GM19438 (cell line): ENCODE data around the gene BUB1.
"Not testable (repeated sequence)": the region's sequence is repeated elsewhere in the genome, so short reads cannot be mapped to it uniquely, and the experiment has no call there.

Experiments
- ATAC-seq: cut with Tn5 transposase; IDR thresholded peaks from one replicate; pipeline ENCODE4 v1.9.1; 2021; ENCODE audit warnings: low read depth; ENCODE audit not compliant: unreplicated experiment

BUB1 gene

DNA sequence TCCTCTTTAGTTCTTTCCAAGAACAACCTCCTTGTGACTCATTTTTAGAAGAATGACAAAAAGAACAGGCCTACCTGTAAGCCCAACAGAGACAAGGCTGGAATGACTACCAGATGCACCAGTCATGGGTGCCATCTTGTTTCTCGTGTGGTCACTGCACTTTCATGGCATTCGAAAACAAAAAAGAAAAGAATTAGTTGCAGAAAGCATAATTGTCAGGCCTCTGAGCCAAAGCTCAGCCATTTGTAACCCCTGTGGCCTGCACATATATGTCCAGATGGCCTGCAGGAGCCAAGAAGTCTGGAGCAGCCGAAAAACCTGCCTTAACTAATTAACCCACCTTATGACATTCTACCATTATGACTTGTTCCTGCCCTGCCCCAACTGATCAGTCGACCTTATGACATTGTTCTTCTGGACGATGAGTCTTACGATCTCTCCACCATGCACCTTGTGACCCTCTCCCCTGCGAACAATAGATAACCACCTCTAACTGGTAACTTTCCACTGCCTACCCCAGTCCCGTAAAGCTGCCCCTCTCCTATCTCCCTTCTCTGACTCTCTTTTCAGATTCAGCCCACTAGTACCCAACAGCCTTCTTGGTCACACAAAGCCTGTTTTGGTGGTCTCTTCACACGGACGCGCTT, 13.9 kb upstream of the BUB1 start:
- no peak for ATAC-seq

DNA sequence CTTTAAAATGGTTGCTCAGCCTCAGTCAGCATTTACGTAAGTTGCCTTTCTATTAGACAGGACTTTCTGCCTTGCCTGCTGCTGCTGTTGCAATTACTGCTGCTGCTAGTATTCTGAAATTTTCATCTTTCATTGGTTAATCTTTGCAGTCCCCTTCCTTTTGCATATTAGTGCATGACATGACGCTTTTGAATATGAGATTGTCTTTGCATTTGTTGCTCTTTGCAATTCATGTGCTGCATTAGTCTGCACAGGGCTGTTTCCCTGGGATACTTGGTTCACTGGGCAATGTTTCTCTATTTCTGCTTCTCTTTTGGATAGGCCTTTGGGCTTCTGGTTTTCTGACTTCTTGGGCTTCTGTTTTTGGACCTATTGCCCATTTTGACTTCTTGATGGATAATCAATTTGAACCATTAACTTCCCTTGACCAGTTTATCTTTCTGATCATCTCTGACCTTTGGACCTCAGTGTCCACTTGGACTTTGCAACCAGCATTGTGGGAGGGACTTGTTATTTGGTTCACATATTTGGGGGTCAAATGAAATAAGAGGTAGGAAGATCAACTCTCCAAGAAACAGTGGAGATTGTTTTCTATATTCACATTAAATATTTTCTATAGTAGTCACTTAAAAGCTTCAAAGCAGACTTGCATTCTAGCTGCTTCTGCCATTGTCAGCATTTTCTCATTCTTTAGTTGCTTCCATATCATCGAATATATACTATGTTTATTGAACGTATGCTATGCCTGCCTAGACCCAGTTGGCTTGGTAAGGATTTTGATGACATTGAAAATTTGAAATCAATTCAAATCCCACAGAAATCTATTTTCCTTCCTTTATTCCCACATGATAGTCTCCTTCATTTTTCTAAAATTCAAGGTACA, 12.5 kb upstream of the BUB1 start:
- no peak for ATAC-seq

DNA sequence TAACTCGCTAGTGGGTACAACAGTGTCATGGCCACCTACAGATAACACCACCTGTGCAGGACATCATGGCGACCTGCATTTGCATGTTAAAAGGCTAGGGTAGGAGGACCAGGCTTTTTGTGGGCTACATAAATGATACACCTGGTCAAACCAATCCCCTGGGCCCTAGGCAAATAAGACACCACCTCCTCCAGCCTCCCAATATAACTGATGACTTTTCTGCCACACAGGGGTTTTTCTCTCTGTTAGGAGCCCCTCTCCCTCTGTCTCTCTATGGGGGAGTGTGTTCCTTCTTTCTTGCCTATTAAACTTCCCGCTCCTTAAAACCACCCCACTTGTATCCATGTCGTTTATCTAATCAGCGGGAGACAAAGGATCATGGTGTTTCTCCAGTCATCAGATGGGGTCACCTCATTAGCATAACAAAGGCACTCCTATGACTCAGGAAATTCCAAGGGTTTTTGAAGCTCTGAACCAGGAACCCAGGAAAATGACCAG, 10.8 kb upstream of the BUB1 start:
- no peak for ATAC-seq

DNA sequence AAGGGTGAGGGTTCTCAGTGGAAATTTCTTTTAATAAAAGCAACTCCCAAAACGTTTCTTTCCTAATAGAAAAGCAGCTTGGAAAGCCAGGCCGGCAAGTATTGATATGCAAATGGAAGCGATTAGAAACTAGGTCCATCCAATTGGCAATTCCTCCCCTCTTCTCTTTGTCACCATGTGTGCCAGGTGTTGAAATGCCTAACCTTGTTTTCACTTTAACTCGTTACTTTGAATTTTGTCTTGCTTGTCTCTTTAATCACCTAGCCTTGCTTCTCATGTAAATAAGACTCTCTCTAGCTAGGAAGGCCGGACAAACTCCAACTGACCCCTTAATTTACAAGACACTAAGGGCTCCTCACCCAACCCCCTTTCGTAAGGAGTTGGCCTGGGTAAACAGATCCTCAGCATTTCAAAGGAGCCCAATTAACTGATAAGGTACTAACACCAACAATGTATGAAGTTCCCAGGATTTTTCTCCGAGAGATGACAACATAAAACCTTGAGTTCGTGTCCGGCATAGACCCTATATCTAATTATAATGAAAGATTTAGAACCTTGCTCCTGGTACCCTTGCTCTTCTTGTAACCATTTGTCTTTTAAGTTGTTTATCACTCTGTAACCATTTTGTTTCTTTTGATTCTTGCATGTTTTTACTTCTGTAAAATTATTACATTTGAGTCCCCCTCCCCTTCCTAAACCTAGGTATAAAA, 10.1 kb upstream of the BUB1 start:
- not testable (repeated sequence) for ATAC-seq

DNA sequence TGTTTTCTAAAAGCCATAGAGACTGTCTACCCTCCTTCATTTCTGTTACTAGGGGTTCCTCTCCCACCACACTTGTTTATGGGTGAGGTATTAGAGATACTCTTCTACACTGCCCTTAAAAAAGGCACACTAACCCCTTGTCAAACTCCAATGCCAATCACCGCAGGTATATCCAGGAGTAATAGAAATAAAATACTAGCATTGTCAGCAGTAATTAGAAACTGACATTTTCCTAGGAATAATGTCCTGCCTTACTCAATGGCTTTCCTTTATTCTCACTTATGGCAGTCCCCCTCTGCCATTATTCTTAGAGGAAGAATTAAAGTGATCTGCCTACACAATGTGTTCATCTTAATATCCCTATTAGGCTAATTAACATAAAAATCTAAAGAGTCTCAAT, 5.0 kb upstream of the BUB1 start:
- ATAC-seq: no peak

DNA sequence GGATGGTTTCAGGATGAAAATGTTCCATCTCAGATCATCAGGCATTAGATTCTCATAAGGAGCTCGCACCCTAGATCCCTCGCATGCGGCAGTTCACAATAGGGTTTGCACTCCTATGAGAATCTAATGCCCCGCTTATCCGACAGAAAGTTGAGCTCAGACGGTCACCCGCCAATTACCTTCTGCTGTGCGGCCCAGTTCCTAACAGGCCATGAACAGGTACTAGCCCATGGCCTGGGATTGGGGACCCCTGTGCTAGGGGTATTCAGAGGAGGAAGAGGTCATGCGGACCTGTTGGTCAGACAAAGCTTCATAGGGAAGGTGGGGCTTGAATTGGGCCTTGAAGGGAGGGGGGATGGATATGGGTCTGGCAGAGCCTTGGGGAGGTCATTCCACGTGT, 4.4 kb upstream of the BUB1 start:
- ATAC-seq: no peak

DNA sequence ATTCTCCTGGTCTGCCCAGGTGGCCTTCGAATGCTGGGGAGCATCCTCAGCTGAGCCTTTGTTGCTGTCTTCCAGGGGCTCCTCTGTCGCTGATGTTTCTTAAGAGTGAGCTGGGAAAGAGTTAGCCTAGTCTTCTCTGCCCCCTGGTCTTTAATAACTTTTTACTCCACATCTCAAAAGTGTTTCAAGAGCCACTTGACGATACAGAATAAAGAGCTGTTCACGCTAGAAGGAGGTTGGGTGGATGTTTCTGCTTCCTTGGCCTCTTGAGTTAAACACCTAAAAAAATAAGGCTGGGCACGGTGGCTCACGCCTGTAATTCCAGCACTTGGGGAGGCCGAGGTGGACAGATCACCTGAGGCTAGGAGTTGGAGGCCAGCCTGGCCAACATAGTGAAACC, 2.8 kb upstream of the BUB1 start:
- no peak for ATAC-seq

DNA sequence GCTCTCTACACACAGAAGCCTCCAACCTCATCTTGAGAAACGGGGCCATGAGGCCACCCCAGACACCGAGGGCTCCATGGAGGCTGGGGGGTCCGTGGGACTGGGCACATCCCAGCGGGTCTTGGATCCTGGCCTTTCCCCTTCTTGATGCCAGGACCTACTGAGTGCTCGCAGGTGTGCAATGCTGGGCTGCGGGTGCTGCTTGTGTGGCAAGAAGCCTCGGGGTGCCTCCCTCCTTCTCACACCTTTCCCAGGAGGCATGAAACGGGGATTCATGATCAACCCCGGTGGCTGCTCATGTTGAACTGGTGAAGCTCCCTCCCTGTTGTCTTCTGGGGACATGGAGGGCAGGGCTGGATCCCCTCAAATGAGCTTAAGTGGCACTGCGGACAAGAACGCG, 2.0 kb upstream of the BUB1 start:
- no peak for ATAC-seq

DNA sequence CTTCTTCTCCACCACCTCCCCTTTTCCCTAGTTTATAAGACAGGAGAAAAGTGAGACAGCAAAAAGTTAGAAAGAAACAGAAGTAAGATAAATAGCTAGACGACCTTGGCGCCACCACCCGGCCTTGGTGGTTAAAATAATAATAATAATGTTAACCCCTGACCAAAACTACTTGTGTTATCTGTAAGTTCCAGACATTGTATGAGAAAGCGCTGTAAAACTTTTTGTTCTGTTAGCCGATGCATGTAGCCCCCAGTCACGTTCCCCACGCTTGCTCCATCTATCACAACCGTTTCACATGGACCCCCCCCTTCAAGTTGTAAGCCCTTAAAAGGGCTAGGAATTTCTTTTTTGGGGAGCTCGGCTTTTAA, 1.5 kb upstream of the BUB1 start:
- ATAC-seq: no peak

DNA sequence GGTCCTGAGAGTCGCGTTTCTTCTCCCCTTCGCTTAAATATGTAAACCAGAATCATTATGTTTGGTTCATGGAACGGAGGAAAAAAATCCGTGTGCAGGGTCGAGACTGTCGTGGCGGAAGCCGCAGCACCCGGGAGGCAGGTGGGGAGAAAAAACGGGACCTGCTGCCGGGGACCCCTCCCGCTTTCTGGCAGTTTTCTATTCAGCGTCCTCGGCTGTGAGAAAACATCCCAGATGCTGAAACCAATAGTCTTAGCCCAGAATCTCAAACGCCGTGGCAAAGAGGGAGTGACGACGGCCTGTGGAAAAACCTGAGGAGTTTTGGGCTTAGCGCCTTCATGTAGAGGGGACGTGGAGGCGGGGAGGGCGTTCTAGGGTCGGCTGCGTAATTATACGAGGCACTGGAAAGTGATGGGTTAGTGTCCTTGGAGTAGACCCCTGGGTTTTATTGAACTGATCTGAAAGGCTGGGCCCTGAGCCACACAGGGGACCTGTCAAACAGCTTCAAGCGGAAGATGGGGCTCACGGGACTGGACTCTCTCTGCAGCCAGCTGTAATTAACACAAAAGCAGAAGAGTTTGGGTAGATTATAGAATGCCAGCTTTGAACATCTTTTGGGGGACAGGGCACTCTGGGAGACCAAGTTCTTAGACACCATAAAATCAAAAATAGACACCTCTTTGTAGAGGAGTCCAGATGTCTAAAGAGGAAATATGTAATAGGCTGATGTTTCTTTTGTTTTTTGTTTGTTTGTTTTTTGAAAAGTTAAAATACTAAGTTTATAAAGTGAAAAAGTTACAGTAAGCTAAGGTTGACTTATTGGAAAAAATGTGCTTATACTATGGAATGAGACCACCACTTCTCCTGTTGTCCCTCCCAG, 834 bp upstream of the BUB1 start:
- ATAC-seq: no peak

DNA sequence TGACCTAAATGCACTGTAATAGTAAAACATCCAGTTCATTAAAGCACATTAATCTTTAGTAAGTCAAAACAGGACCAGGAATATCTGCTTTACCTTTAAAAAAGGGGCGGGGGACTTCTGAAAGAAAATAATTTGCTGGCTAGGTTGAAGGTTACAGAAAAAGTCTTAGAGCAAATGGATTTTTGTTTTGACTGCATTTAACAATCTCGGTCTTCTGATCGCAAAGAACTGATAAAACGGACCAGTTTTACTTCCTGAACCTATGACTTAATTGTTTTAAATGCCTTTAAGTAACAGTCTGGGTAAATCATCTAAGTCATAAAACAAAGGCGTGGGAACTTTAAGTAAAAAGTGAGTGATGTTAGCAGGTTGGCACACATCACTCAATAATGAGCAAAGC, 783 bp downstream of the BUB1 start:
- no peak for ATAC-seq

DNA sequence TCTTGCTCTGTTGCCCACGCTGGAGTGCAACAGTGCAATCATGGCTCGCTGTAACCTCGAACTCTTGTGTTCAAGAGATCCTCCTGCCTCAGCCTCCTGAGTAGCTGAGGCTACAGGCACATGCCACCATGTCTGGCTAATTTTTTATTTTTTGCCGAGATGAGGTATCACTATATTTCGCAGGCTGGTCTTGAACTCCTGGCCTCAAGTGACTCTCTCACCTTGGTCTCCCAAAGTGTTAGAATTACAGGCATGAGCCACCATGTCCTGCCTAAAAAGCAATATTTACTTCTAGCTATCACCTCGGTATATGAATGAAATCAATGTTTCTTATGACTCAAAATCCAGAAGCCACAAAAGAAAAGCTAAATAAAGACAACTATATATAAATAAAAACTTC, 2.2 kb downstream of the BUB1 start:
- peak; percentile 7 for ATAC-seq

DNA sequence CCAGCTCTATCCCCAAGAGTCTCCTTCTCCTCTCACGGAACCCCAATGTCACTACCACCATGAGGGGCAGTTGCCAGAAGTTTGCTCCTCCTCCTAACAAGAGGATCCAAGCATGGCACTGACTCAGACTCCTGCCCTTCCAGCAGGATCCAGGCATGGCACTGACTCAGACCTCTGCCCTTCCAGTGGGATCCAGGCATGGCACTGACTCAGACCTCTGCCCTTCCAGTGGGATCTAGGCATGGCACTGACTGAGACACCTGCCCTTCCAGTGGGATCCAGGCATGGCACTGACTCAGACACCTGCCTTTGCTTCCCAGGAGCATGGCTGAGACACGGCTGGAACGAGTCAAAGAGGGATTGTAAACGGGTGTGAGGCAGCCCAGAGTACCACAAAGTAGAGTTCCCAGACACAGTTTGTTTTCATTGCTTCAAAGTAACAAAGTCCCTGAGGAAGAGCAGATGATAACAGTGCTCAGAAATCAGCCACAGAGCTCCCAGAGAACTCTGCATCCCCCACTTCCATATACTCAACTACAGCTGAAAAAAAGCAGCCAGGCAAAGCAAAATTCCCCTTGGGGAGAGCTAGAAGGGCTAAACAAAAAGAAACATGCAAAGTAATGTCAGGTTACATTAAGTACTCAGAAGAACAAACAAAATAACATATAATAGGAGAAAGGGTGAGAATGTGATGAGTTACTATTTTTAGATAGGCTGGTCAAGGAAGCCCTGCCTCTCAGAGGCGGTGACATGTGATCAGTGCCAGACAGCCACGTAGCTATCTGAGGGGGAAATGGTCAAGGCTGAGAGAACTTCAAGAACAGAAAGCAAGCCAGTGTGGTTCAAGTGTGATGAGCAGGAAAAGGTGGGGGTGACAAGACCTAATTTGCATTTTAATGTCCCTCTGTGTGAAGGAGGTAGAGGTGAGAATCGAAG, 3.0 kb downstream of the BUB1 start:
- peak; percentile 79 for ATAC-seq

DNA sequence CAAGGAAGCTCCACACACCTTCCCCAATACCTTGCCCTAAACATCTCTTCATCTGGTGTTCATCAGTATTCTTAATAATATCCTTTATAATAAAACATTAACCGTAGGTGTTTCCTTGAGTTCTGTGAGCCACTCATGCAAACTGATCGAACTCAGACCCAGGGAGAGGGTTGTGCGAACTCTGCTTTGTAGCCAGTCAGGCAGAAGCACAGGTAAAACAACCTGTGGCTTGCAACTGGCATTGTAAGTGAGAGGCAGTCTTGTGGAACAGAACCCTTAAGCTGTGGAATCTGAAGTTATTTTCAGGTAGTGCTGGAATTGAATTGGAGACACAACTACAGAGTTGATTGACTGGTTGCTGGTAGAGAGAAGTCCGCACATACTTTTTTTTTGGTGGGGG, 4.7 kb downstream of the BUB1 start:
- ATAC-seq: no peak

DNA sequence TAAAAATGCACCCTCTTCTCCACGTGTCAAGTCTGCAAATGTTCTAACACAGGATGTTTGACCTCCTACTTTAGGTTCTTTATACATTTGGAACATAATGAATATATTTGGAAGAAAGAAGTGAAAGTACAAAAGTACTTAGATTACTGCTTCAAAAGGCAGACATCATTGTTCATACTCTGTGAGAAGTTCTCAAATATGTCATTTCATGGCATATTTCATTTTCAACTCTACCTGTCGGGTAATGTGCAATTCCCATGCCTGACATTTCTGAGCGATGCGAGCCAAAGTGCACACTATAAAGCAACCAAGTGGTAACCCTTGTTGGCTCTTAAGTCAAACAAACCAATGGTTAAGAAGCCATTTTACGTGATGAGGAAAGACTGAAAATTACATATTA, 7.0 kb downstream of the BUB1 start:
- ATAC-seq: no peak

DNA sequence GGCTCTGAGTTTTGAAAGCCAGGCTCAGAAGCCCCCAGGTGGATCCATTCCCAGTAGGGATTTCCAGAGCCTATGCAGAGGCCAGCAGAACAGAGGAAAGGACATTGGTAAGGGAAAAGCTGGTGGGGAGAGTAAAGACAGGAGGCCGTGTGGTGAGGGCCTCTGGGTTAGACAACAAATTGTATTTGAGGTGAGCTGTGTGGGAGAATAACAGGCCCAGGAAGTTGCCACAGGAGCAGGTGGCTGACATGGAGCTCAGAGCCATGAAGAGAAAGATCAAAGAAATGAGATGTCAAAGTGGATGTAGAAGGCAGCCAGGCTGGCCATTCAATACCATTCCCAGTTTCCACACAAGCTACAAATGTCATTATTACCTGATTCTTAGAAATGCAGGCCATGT, 8.8 kb downstream of the BUB1 start:
- ATAC-seq: no peak

DNA sequence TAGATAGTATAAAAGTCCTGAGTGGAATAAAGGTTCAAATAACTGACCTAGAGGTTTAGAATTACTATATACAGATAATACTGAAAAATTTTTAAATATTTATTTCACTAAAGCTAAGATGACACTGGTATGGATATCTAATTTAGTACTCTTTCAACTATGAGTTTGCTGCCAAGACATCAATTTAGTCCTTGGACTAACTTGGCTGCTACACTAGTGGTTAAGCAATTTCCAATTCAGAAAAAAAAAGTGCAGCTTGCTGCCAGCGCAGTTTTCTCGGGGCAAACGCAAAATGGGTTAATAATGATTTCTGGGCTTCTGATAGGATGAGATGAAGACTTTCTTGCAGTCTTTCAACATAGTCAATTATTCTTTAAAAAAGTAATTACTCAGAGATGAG, 10.8 kb downstream of the BUB1 start:
- no peak for ATAC-seq

DNA sequence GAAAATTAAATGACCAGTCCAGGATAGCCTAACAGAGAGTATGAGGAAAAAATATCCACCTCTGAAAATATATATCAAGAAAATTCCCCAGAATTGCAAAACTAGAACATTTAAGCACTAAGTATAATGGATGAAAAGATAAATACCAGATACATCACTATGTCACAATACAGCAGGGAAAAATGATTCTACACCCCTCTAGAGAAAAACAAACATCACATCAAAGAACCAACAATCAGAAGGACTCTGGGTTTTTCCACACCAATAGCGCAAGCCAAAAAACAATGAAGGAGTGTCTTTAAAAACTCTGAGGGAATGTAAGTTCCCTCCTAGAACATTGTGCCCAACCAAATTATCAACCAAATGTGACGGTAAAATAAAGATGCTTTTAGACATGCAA, 13.7 kb downstream of the BUB1 start:
- no peak for ATAC-seq

DNA sequence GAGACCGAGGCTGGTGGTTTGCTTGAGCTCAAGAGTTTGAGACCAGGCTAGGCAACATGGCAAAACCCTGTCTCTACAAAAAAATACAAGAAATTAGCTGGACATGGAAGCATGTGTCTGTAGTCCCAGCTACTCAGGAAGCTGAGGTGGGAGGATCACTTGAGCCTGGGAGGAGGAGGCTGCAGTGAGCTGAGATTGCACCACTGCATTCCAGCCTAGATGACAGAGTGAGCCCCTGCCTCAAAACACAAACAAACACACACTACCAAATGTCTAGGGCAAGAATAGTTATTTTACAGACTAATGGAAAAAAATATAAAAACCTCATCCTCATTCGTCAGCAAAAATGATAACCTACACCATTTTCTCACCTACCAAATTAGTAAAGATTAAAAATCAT, 15.3 kb downstream of the BUB1 start:
- ATAC-seq: no peak

DNA sequence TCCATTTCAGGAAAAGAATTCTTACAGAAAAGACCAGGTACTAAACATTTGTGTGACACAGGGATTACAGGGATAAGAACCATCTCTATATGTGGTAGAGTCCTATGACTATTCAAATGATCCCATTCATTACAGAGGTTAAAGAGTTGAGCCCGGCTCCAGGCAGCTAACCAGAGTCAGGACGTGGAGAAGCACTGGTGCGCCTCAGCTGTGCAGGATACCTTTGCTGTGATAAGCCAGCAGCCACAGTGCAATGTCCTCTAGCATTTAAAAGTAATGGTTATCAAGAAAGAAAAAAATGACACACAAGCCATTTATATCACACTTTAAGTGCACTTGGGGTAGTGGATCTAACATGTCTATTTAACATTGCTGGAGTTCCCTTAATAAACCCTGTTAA, 17.3 kb downstream of the BUB1 start:
- ATAC-seq: no peak
